Mesenchymal stem cell (in vitro differentiated cells and primary cell): ENCODE data around the gene CDH5.
A peak's percentile ranks its signal among the peaks of the same experiment; 100 is the strongest.

Experiments
- DNase-seq: peaks from one replicate; pipeline ENCODE4 v3.0.0-alpha.2; 2013
- H2AFZ ChIP-seq: one replicate; pipeline ENCODE4 v1.6.1; 2013; ENCODE audit warnings: low read depth, mild to moderate bottlenecking, control low read depth, inconsistent platforms, low read length, moderate library complexity
- H2AK5ac ChIP-seq: 2 replicates; pipeline ENCODE4 v1.6.1; 2013; ENCODE audit warnings: low read length, moderate library complexity, mild to moderate bottlenecking, inconsistent platforms; ENCODE audit not compliant: severe bottlenecking
- H2BK120ac ChIP-seq: one replicate; pipeline ENCODE4 v1.6.1; 2013; ENCODE audit warnings: low read depth, mild to moderate bottlenecking, inconsistent platforms, low read length, moderate library complexity
- H2BK12ac ChIP-seq, 2 experiments: one replicate each; pipeline ENCODE4 v1.6.1; 2013; ENCODE audit warnings: inconsistent platforms in 2 of 2, low read length in 2 of 2, mild to moderate bottlenecking in 2 of 2, moderate library complexity in 2 of 2, control low read depth in 1 of 2
- H2BK15ac ChIP-seq: one replicate; pipeline ENCODE4 v1.6.1; 2013; ENCODE audit warnings: mild to moderate bottlenecking, low read depth, inconsistent platforms; ENCODE audit not compliant: poor library complexity, severe bottlenecking
- H2BK5ac ChIP-seq: 2 replicates; pipeline ENCODE4 v1.6.1; 2013; ENCODE audit warnings: low read depth, mild to moderate bottlenecking, low read length, control low read depth, inconsistent platforms; ENCODE audit not compliant: poor library complexity, severe bottlenecking
- H3K14ac ChIP-seq, 2 experiments: one replicate each; pipeline ENCODE4 v1.6.1; 2013; ENCODE audit warnings: inconsistent platforms in 2 of 2, low read length in 2 of 2, control low read depth in 1 of 2, mild to moderate bottlenecking in 1 of 2, moderate library complexity in 1 of 2
- H3K18ac ChIP-seq, 2 experiments: one replicate each; pipeline ENCODE4 v1.6.1; 2013; ENCODE audit warnings: inconsistent platforms in 2 of 2, low read length in 2 of 2, control low read depth in 1 of 2, low read depth in 1 of 2, mild to moderate bottlenecking in 1 of 2
- H3K23ac ChIP-seq, 2 experiments: one replicate each; pipeline ENCODE4 v1.6.1; 2013; ENCODE audit warnings: inconsistent platforms in 2 of 2, low read length in 2 of 2, mild to moderate bottlenecking in 2 of 2, moderate library complexity in 2 of 2, control low read depth in 1 of 2
- H3K27ac ChIP-seq: 2 replicates; pipeline ENCODE4 v1.5.1; 2013; ENCODE audit warnings: mild to moderate bottlenecking, moderate library complexity, low read length, control low read depth, inconsistent platforms; ENCODE audit not compliant: poor library complexity, severe bottlenecking
- H3K27me3 ChIP-seq, 2 experiments: 2 replicates each; pipeline versions ENCODE4 v1.6.1 to v1.7.0; 2013; ENCODE audit warnings: low read length in 2 of 2, mild to moderate bottlenecking in 2 of 2, moderate library complexity in 2 of 2, control low read depth in 1 of 2, inconsistent platforms in 1 of 2; ENCODE audit not compliant: control insufficient read depth in 1 of 2, insufficient read depth in 1 of 2
- H3K36me3 ChIP-seq, 2 experiments: 2 replicates each; pipeline versions ENCODE4 v1.6.1 to v1.7.0; 2013; ENCODE audit warnings: low read length in 2 of 2, control low read depth in 1 of 2, inconsistent platforms in 1 of 2, low read depth in 1 of 2, mild to moderate bottlenecking in 1 of 2; ENCODE audit not compliant: insufficient read depth in 2 of 2, control insufficient read depth in 1 of 2
- H3K4ac ChIP-seq, 2 experiments: one replicate each; pipeline ENCODE4 v1.6.1; 2013; ENCODE audit warnings: inconsistent platforms in 2 of 2, low read length in 2 of 2, mild to moderate bottlenecking in 2 of 2, moderate library complexity in 2 of 2, control low read depth in 1 of 2, low read depth in 1 of 2
- H3K4me1 ChIP-seq: 2 replicates; pipeline ENCODE4 v1.6.1; 2013; ENCODE audit warnings: low read depth, low read length, control low read depth; ENCODE audit not compliant: control insufficient read depth, insufficient read depth
- H3K4me2 ChIP-seq: 2 replicates; pipeline ENCODE4 v1.6.1; 2013; ENCODE audit warnings: low read length, mild to moderate bottlenecking, inconsistent platforms; ENCODE audit not compliant: poor library complexity, severe bottlenecking
- H3K4me3 ChIP-seq, 2 experiments: 2 replicates each; pipeline versions ENCODE4 v1.5.1 to v1.7.0; 2013; ENCODE audit warnings: low read length in 2 of 2, mild to moderate bottlenecking in 2 of 2, control low read depth in 1 of 2, low read depth in 1 of 2; ENCODE audit not compliant: insufficient read depth in 1 of 2
- H3K79me1 ChIP-seq: replicated peaks from 2 replicates; pipeline ENCODE4 v1.6.1; 2013; ENCODE audit warnings: mild to moderate bottlenecking, control low read depth, low read length, inconsistent platforms; ENCODE audit not compliant: poor library complexity, severe bottlenecking
- H3K9ac ChIP-seq: 2 replicates; pipeline ENCODE4 v1.7.0; 2013; ENCODE audit warnings: mild to moderate bottlenecking, low read length, moderate library complexity
- H3K9me3 ChIP-seq: 2 replicates; pipeline ENCODE4 v1.7.0; 2013; ENCODE audit warnings: mild to moderate bottlenecking, low read length; ENCODE audit not compliant: control insufficient read depth
- H4K8ac ChIP-seq: one replicate; pipeline ENCODE4 v1.6.1; 2013; ENCODE audit warnings: inconsistent platforms, mild to moderate bottlenecking, low read length, moderate library complexity
- H4K91ac ChIP-seq: one replicate; pipeline ENCODE4 v1.6.1; 2013; ENCODE audit warnings: mild to moderate bottlenecking, low read length, inconsistent platforms
- WGBS: methylation state at CpG from one replicate; pipeline ENCODE4 v1.1.7; 2013; ENCODE audit warnings: mixed read lengths; 5-methylcytosine and 5-hydroxymethylcytosine counted together

CDH5 gene

GRCh38 chr16:66360624-66361324 is 5.7 kb upstream of the CDH5 start:
- Histone ChIP-seq H3K9ac (no peak overlapping the region), H3K4me3 (no peak overlapping the region), H3K9me3 (no peaks in the 10 kb centered on the region), H2BK5ac (no peak overlapping the region), H2BK12ac (no peak overlapping the region), H4K8ac (no peak overlapping the region), H4K91ac (no peak overlapping the region), H3K79me1 (no peaks in the 10 kb centered on the region), H3K4ac (no peak overlapping the region), H3K4me2 (no peak overlapping the region), H3K4me1 (peaks cover 22% of the 10 kb centered on the region), H3K36me3 (no peaks in the 10 kb centered on the region), H3K18ac (no peak overlapping the region), H3K14ac (no peak overlapping the region), H3K27me3 (peaks cover 0 to 63% of the 10 kb centered on the region in 2 experiments), H2AFZ (no peak overlapping the region), H3K27ac (no peak overlapping the region), H2BK15ac (no peak overlapping the region), H2BK120ac (no peak overlapping the region), H3K23ac (no peak overlapping the region), H2AK5ac (no peak overlapping the region)
- WGBS: 74% methylated on average over 12 of the region's 12 CpGs
- no peak for DNase-seq

DNA sequence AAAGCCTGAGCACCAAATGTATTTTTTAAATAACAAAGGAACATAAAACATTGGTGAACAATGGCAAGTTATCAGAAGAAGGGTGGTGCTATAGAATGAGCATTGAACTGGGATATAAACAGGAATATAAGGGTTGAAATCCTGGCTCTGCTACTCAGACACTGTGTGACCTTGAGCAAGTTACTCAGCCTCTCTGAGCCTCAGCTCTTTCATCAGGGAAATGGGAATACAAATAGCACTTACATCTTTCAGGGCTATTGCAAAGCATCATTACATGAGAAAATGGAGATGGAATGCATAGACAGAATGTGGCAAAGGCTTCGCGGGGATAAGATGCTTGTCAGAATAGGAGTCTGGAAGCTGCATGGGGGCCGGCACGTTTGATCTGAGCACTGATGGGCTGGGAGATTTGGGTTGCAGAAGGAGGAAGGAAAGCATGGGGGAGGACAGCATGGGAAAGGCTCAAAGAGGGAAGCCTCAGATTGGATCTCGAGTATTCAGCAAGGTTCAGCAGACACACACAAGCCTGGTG is 4.8 kb upstream of the CDH5 start:
- no peak overlapping the region for H2BK120ac ChIP-seq
- H2AK5ac ChIP-seq: no peak overlapping the region
- no peak overlapping the region for H4K8ac ChIP-seq
- no peak overlapping the region for H3K4ac ChIP-seq
- no peak overlapping the region for H3K4me2 ChIP-seq
- H4K91ac ChIP-seq: no peak overlapping the region
- no peak overlapping the region for H2BK15ac ChIP-seq
- H3K79me1 ChIP-seq: no peaks in the 10 kb centered on the region
- H3K23ac ChIP-seq: no peak overlapping the region
- H2AFZ ChIP-seq: no peak overlapping the region
- H3K9me3 ChIP-seq: no peaks in the 10 kb centered on the region
- 83% methylated on average over 5 of the region's 5 CpGs for WGBS
- peaks cover 22% of the 10 kb centered on the region for H3K4me1 ChIP-seq
- H3K27me3 ChIP-seq: peaks cover 0 to 67% of the 10 kb centered on the region in 2 experiments
- no peak overlapping the region for H3K18ac ChIP-seq
- no peak overlapping the region for H3K14ac ChIP-seq
- H3K27ac ChIP-seq: no peak overlapping the region
- H2BK12ac ChIP-seq: no peak overlapping the region
- no peaks in the 10 kb centered on the region for H3K36me3 ChIP-seq
- H3K9ac ChIP-seq: no peak overlapping the region
- H3K4me3 ChIP-seq: no peak overlapping the region
- H2BK5ac ChIP-seq: no peak overlapping the region
- DNase-seq: no peak

DNA sequence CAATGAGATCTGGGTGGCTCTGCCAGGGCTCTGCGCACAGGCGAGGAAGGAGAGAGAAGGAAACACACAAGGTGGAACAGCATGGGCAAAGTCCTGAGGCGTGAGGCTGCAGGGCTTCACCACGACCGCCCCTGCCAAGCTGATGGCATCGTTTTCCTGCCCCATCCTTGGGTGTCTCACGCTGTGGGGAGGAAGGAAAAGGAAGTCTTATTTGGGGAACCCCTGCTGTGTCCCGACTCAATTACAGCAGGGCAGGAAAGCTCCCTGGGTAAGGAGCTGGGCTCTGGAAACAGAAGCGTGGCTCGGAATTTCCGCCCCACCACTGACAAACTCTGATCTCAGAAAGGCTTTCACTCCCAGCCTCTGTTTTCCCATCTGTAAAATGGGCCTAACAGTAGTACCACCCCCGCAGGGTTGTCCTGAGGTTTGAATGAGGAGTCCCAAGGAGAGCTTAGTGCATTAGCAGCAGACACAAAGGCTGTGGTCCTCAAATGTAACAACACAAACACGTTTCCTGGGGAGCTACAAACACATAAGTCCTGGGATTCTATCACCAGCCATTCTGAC is 3.2 kb upstream of the CDH5 start:
- Histone ChIP-seq H2AFZ (no peak overlapping the region), H2AK5ac (no peak overlapping the region), H2BK120ac (no peak overlapping the region), H2BK15ac (no peak overlapping the region), H3K79me1 (no peaks in the 10 kb centered on the region), H2BK12ac (no peak overlapping the region), H2BK5ac (no peak overlapping the region), H3K4me3 (no peak overlapping the region), H3K27ac (no peak overlapping the region), H3K23ac (no peak overlapping the region), H3K36me3 (no peaks in the 10 kb centered on the region), H3K4ac (no peak overlapping the region), H3K14ac (no peak overlapping the region), H3K9me3 (no peaks in the 10 kb centered on the region), H3K9ac (no peak overlapping the region), H3K18ac (no peak overlapping the region), H3K27me3 (peaks cover 0 to 80% of the 10 kb centered on the region in 2 experiments), H3K4me2 (no peak overlapping the region), H3K4me1 (peaks cover 23% of the 10 kb centered on the region), H4K91ac (no peak overlapping the region), H4K8ac (no peak overlapping the region)
- no peak for DNase-seq
- 87% methylated on average over 13 of the region's 13 CpGs for WGBS

DNA sequence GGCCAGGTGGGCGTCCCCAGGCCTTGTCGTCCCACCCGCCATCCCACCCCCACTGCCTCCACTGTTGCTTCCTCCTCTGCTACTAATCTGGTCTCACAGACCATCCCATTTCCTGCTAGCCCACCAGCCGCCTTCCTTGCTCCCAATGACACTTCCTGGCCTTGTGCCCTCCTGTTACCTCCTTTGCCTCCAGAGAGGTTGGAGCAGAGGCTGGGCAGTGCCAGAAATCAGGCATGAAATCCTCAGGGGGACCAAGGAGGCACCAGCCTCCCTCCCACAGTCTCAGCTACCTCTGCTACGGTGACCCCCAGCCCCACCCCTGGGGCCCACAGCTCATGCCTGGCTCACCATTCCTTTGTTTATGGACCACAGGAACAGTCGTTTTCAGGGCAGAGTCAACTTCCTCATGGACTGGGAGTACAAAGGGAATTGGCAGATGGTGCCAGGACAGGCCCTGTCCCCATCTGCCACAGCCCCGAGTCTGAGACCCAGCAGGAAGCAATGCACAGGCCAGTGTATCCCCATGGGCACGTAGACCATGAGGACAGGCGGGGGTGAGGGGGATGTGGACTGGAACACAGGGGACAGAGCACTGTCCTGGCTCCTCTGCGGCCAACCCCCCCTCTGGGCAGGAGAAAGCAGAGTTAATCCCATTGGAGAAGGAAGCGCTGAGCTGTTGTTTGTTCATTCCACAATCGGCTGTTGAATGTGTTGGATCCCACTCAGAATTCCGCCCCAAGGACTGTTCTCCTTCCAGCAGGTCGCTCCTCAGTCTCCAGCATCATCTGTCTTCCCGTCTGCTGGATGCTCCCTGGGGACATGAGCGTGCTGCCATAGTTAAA is 2.2 kb upstream of the CDH5 start:
- no peaks in the 10 kb centered on the region for H3K9me3 ChIP-seq
- peak overlapping the region; percentile 66 for H2AK5ac ChIP-seq
- H3K4me1 ChIP-seq: peaks cover 20% of the 10 kb centered on the region
- peak; percentile 20 for DNase-seq
- no peak overlapping the region for H3K4me2 ChIP-seq
- H2BK12ac ChIP-seq: no peak overlapping the region
- H3K36me3 ChIP-seq: no peaks in the 10 kb centered on the region
- H3K27me3 ChIP-seq: peaks cover 0 to 81% of the 10 kb centered on the region in 2 experiments
- H4K91ac ChIP-seq: no peak overlapping the region
- no peaks in the 10 kb centered on the region for H3K79me1 ChIP-seq
- H3K14ac ChIP-seq: peak overlapping the region in 1 of 2 experiments; percentile 44
- H3K9ac ChIP-seq: no peak overlapping the region
- no peak overlapping the region for H2BK5ac ChIP-seq
- H3K23ac ChIP-seq: no peak overlapping the region
- no peak overlapping the region for H2BK120ac ChIP-seq
- peak overlapping the region in 1 of 2 experiments; percentile 25 for H3K18ac ChIP-seq
- H3K4ac ChIP-seq: no peak overlapping the region
- no peak overlapping the region for H2AFZ ChIP-seq
- no peak overlapping the region for H4K8ac ChIP-seq
- H2BK15ac ChIP-seq: no peak overlapping the region
- no peak overlapping the region for H3K27ac ChIP-seq
- WGBS: 65% methylated on average over 16 of the region's 16 CpGs
- H3K4me3 ChIP-seq: no peak overlapping the region
